DMS 273 (cell line): ENCODE data around the gene CCDC51.

ENCODE experiments used
- DNase-seq: peaks from one replicate; lab custom pipeline; 2025; ENCODE audit not compliant: unreplicated experiment; lab: John Stamatoyannopoulos, UW

Gene CCDC51

DNA sequence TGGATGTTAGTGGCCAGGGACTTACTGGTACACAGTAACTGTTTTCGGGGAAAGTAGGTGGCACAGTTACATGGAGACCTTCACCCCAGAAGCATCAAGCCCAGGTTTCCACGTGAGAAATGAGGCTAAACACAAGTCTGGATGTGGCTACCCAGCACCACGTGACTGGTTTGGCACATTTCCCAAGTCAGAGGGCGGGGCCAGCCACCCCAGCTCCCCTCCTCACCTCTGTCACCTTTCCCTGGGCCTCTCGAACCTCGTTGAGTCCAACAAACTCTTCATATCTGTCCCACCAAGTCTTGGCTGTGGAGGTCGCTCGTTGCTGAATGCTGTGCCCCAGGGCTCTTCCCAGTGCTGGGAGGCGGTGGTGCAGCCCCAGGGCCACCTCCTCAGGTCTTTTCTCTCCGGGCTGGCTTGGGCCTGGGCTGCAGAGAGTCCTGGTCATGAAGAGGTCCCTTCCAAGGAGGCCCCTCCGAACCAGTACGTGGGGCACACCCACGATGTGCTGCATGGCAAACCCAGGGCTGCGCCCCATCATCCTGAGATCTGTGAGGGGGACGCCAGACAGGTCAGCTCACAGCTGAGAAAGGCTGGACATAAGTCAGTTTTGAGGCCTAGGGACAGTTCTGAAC lies 5.2 kb downstream of the CCDC51 start:
- DNase-seq: no peak

DNA sequence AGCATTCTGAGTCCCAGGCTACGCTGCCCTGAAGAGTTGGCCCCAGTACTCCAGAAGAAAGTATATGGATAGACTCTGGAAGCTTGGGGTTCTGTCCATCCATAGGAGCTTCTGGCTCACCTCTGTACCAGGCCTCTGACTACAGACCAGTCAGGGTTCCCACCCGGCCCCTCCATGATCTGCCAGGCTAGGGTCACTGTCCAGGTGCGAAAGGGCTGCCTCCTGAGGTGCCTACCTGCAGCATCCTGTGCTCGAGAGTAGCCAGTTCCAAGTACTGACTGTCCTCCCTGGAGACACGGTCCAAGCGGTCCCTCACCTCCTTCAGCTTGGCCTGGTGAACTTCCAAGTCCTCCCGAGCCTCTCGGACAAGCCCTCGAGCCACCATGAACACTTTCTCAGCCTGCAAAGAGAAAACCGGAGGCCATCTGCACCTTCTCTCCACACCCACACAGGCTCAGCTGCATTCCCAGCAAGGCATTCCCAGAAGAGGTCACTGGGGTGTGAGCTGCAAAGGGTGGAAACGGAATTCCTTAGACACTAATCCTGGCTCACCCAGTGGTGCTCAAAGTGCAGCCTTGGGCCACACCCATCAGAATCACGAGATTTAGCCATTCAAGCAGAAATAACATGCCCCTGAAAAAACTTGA lies 6.3 kb downstream of the CCDC51 start:
- DNase-seq: no peak

DNA sequence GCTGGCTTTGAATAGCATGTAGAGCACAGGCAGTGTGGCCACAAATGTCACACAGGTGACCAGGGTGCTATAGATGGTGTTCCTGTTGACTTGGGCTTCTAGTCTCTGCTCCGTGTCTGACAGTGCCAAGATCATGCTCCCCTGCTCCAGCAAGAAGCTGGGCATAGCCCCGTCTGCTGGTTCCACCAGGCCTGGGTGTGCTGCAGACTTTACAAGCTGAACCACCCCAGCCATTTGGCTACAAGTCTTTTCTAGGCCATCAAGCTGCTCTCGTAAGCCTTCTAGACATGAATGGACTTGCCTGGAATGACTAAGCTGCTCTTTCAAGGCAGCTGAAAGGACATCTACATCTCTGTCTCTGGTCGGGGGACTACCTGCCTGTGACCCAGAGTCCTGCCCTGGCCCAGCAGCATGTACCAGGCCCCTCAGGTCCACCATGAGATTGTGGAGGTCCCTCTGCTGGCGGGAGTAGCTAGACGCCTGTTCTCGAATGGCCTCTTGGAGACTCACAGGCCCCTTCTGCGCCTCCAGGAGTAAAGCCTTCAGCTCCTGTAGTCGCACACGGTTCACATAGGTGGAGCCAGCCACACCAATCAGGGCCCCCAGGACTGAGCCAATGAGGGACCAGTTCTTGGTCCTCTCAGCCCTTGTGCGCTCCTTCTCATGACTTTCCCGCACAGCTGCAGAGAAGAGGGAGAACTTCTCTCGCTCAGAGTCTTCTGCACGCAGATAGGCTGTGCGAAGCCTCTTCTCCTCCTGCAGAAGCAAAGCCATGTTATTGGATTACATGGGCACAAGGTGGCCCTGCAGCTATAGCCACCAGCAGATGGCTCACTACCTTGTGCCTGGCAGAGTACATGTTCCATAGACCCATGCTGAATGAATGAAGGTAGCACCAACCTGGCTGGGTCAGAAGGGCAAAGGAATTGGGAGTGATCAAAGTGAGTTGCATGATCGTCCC lies 7.2 kb downstream of the CCDC51 start:
- peak; percentile 62 for DNase-seq

DNA sequence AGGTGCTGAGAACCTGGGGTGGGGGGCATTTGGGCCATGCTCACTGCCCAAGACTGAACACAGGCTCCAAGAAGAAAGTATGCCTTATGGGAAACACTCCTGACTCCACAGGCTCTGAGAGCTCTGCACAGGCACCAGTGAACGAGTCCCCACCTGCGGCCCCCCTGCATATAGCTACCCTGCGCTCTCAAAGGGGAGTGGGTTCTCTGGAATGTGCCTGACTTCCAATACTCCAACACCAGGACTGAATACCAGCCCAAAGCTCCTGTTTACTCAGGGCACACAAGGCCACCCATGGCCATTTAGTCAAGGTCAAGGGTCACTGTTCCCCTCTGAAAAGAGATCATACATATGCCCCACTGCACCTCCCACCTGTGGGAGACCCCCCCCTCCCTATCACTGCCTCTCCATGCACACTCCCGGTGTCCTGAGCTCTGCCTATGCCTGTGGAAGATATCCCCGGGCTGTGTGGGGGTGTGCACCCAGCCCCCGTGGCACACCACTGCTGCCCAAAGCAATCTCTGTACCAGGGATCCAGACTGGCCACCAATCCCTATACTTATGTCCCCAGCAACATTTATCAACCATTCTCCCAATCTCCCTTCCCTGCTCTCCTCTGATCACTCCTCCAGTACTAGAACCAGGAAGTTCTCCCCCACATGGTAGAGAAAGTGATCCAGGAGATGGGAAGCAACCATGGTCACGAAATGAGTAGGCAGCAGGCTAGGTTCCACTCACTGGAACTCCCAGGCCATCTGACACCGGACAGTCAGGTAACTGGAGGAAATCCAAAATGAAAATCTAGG lies 8.5 kb downstream of the CCDC51 start:
- no peak for DNase-seq

DNA sequence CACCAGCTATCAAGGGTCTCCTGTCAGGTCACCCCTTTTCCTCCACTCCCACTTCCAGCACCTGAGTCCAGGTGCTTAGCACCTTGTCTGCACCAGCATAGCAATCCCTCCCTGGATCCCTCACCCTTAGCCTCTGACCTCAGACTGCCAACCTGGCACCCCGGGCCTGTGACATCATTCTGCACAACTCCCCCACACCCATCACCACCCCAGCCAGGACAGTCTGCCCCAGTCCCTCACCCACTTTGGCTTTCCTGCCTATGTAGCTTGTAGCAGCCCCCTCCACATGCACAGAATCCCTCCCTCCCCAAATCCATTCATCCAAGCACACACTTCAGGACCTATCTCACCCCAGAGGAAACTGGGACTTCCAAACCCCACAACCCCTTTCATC lies 9.2 kb downstream of the CCDC51 start:
- no peak for DNase-seq

DNA sequence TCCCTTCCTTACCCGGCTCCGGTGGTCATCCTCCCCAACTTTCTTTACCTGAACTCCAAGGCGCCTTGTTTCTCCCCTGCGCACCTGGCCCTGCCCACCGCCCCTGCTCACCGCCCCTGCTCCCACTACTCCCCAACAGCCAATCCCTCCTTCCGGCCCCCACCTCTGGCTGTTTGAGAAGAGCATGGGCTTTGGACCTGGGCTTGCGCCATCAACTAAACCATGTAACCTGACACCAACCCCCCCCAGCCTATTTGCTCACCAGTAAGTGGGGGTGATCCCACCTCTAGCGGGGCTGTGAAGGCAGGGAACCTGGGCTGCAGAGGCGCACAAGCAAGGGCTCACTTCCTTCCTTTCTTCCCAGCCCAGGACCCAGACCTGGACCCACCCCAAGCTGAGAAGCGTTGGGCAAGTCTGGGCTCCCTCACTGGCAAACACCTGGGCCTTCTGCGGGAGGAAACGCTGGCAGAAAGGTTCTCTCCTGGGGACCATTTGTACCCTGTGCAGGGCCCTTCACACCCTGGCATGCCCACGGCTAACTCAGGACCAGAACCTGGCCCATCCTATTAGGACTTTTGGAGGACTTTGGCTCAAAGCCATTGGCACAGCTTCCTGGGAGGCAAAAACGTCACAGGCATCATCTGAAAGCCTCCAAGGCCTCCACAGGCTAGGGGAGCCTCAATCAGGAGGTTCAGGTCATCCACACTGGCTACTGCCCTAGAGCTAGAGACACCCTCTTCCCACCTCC lies 9.8 kb downstream of the CCDC51 start, which contains the start of gene PLXNB1:
PLXNB1 (minus strand) TSS at position 127 of the 748 bp plus-strand sequence. CDS start 5,475 bp downstream, outside the sequence.
- peak; percentile 64 for DNase-seq

DNA sequence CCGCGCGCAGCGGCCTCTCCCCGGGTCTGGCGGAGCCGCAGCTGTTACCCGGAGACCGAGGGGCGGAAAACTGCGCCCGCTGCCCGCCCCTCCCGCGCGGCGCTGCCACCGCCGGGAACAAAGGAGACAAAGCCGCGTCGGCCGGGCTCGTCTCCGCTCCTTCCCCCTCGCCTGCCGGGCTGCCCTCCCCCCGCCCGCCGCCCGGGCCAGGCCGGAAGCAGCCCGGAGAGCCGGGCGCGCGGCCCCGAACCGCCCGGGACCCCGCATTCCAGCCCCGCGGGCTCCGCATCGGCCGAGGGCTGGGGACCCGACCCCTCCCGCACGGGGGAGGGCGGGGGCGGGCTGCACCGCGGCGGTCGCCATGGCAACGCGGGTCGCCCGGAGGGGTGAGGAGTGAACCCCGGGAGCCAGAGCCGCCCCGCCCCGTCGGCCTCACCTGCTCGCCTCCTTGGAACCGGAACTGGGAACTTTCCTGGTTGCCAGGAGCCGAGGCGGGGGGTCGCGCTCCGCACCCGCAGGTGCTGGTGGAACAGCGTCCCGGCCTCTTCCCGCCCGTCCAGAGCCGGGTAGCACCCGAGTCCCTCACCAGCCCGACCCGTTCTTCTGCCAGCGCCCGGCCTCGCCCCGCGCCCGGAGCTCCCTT lies 10.5 kb downstream of the CCDC51 start:
- DNase-seq: peak; percentile 81

DNA sequence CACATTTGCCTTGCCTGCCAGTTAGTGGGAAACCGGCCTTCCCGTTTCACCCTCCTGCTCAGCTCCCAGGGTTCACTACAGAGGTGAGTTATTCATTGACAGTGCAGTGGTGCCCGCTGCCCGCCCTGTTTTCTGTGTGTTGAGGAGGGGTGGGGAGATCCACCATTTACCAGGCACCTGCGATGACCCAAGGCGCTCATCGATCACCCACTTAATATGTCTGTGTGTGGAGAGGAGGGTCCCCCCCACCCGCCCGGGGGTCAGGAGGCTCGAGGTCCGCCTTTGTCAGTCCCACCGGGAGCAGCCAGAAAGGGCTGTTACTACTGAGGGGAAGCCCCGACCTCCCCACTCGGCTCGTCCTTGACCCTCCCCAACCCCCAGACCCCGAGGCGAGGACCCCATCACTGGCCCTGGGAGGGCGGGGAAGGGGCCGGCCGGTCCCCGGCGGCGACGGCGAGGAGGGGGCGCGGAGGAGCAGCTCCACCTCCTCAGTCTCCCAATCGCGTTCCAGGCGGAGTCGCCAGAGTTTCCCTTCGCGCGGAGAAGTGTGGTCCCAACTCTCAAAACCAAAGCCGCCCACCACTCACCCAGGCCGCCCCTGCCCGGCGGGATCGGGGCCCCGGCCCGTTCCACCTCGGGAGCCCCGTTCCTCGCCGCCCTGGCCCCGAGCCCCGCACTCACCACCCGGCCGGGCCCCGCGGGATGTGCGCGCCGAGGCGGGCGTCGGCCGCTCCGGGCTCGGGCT lies 11.2 kb downstream of the CCDC51 start:
- peak; percentile 60 for DNase-seq

DNA sequence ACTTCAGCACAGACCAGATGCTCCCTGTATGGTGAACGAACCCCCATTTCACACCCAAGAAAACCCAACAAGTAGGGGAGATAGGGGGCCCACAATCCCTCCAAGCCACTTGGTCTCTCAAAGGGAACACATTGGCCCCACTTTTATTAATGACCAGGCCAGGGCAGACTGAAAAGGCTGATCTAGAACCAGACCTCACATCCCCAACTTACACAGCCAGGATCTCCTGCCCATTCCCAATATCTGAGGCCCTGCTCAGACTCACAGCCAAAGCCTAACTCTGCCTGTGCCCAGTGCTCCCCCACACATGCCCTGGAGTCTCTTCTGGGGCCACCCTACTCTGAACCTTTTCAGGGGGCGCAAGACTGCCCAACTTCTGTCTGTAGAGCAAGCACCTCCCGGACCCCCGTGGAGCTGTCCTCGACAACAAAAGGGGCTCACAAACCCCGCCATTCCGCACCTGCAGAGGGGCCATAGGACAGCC lies 11.8 kb downstream of the CCDC51 start:
- DNase-seq: no peak

DNA sequence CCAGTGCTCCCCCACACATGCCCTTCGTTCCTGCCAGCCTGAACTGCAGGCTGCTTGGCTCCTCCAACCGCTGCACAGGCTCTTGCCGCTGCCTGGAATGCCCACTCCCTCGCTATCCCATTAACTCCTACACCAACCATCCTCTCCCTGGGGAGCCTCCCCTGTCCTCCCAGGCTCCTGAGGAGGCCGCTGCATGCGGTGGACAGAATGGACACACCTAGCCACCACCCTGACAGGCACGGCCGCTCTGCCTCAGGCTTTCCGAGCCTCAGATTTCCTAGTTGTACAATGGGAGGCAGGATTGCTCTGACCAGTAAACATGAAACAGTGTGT lies 12.3 kb downstream of the CCDC51 start:
- no peak for DNase-seq

DNA sequence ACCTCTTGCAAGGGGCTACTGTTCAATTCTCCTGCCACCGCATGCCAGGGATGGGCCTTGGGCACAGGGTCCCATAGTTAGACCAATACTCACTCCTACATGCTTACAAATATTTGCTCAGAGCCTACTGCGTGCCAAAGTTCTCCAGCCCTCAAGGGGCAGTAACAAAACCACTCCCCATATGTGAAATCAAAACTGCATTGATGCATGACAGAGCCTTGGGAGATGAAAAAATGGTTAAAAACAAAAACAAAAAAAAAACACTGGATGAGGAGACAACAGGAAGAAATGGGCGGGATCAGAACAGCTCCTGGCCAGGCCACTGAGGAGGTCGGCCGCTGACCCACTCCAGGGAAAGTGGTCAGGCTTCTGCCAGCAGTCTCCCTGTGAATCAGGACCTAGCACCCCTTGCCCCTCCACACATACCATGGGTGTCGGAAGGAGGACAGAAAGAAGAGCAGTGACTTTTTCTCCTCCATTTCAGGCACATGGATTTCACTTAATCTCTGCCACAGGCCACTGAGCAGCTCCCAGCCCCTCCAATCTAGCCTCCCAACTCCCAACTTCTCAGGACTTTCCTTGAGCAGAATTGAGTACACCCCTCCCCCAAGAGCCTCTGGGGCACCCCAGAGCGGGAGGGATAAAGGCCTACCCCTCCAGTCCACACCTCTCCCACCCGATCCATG lies 12.8 kb downstream of the CCDC51 start:
- no peak for DNase-seq

DNA sequence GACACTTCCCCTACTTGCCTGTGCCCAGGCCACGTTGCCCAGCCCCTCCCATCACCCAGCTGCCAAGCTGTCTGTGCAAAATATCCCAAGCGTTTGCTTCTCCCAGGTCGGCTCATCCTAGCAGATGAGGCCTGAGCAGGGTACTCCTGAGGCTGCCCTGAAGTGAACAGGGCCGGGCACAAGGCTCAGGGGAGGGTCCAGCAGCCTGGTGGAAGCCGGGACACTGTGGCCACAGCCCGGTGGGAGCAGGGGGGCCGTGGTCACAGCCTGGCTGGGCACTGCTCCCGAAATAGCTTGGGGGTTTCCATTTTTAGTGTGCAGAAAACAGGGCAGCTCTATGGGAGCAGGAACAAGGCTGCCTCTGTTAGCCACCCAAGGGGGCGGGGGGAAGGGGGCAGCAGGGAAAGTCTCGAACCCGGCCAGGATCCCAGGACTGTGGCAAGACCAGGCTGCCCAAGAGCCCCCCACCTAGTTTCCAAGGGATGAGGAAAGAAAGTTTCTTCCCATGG lies 13.5 kb downstream of the CCDC51 start:
- DNase-seq: peak; percentile 32

DNA sequence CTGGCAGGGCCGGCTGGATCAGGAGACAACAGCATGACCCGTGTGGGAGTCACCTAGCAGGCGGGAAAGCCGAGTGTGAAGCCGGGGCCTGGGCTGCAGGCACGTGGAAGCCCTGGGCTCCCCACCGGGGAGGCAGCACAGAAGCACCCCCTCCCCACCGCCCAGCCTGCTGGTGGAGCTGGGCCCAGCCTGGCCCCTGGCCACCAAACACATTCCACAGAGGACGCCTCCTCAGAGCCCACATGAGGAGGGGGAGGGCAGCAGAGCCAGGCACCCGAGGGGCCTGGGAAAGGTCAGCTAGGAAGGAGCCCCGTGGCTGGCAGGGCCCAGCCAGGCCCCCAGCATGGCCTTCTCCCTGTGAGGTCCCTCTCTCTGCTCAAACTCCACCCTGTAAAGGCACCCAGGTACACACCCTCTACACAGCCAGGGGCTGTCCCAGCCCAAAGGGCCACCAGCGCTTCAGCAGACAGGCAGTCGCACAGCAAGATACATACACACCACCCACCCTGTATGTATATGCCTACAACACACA lies 14.6 kb downstream of the CCDC51 start:
- no peak for DNase-seq

DNA sequence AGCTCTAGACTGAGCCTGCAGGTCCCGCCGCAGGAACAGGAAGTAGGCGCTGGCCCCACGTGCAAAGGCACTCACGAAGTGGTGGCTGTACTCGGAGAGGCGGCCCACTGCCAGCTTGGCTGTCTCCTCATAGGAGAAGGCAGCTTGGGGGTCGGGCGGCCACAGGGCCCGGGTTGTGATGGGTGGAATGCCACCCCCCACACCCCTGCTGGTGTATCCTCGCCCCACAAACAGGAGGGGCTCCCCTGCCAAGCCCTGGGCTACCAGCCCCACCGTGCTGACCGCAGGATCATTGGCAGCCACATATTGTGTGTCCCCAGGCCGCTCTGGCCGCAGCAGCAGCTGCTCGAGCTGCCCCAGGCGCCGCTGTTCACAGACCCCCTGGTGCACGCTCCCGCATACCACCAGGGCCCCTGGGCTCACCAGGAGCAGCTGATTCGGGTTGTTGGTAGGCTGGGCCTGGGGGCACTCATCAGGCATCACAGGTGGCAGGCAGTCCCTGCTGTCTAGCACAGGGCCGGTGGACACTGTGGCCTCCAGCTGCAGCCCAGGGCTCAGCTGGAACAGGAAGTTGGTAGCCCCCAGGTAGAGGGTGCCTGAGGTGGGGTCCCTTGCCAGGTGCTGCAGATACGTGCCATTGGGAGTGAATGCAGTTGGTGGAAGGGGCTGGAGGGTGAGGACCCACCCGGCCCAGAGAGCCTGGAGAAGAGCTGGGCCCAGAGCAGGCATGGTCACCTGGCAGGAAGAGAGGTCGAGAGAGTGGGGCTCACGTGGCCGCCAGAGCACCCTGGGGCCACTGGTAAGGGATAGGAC lies 15.8 kb downstream of the CCDC51 start:
- DNase-seq: no peak

DNA sequence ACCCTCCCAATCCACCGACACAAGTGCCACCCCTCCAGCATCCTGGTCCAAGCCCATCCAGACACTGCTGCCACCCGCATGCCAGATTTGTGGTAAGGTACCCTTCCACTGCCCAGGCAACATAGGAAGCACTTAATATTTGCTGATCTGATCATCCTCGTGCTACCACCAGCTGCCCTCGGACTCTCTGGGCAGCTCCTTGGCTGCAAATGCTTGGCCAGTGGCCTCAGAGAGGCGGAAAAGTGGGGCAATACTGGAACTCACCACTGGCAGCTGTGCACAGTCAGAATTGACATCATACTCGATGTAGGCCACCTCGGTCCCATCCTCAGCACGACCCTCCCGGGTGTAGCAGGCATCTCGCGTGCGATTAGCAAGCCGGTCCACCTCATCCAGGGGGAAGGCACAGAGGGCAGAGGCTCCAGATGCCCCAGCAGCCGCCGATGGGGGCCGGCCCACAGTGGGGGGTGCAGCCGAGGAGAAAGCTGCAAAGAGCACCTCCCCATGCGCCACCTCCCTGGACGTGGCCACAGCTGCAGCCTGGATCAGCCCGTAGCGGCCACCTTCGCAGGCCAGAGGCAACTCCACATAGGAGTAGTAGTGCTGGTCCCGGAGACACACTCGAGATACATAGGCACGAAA lies 16.6 kb downstream of the CCDC51 start:
- no peak for DNase-seq

DNA sequence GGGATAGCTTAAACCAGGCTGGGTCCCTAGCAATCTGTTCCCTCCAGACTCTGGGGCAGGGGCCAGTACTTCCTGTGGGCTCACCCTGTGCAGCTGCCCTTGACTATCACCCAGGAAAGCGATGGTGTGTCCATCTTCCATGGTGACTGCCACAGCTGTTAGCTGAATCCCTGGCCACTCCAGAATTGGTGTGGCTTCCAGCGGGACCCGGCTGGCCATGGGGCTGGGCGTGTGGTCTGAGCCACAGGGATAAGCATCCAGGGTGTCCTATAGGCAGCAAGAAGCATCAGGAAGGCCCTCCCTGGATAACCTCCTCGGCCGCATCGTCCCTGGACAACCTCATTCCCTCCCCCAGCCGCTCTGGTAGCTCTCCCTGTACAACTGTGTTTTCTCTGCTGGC lies 17.2 kb downstream of the CCDC51 start:
- DNase-seq: no peak

DNA sequence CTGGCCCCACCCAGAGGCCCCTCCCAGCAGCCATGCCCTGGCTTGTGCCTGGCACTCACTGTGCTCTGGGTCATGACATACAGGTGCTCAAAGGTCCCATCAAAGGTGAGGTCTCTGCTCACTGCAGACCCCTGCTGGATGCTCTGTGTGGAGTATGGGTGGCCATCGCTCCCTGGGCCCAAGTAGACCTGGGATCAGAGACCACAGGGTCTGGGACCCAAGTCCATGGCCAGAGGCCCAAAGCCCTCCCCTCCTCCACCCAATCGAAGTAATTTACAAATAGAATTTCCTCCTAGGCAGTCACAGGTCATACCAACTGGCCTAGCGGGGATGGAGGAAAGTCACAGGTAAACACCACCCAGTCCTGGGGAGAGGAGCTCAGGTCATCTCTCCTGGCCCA lies 17.6 kb downstream of the CCDC51 start:
- DNase-seq: no peak
